Measurements from ENCODE around the gene OR51E1.

Gene OR51E1

GRCh38 chr11:4647766-4648165, 4.0 kb downstream of the OR51E1 start:
- DNase-seq (ENCODE audit: low read depth in 2 of 3, low spot score in 1 of 3) = no peak

GRCh38 chr11:4654635-4655369, 11.0 kb downstream of the OR51E1 start:
- DNase-seq (ENCODE audit: low read depth in 2 of 3, low spot score in 1 of 3) = no peak

- no peak for DNase-seq (ENCODE audit: low read depth in 2 of 3, low spot score in 1 of 3)
Measured at GRCh38 chr11:4658629-4659445, 15.1 kb downstream of the OR51E1 start.

- no peak for DNase-seq (ENCODE audit: low read depth in 2 of 3, low spot score in 1 of 3)
Measured at GRCh38 chr11:4662876-4663275, 19.1 kb downstream of the OR51E1 start.

GRCh38 chr11:4664183-4664582, 20.4 kb downstream of the OR51E1 start:
- DNase-seq (ENCODE audit: low read depth in 2 of 3, low spot score in 1 of 3) = no peak

- no peak for DNase-seq (ENCODE audit: low read depth in 2 of 3, low spot score in 1 of 3)
Measured at GRCh38 chr11:4664786-4665185, 21.0 kb downstream of the OR51E1 start.

- no peak for DNase-seq (ENCODE audit: low read depth in 2 of 3, low spot score in 1 of 3)
Measured at GRCh38 chr11:4665424-4665823, 21.6 kb downstream of the OR51E1 start.

- DNase-seq (ENCODE audit: low read depth in 2 of 3, low spot score in 1 of 3) = no peak
Measured at GRCh38 chr11:4671741-4672140, 28.0 kb downstream of the OR51E1 start.

- no peak for DNase-seq (ENCODE audit: low read depth in 2 of 3, low spot score in 1 of 3)
Measured at GRCh38 chr11:4672470-4672869, 28.7 kb downstream of the OR51E1 start.

- no peak for DNase-seq (ENCODE audit: low read depth in 2 of 3, low spot score in 1 of 3)
Measured at GRCh38 chr11:4673781-4674180, 30.0 kb downstream of the OR51E1 start.

- DNase-seq (ENCODE audit: low read depth in 2 of 3, low spot score in 1 of 3) = no peak
Measured at GRCh38 chr11:4677948-4678347, 34.2 kb downstream of the OR51E1 start.

- no peak for DNase-seq (ENCODE audit: low read depth in 2 of 3, low spot score in 1 of 3)
Measured at GRCh38 chr11:4680341-4680740, 36.6 kb downstream of the OR51E1 start.

GRCh38 chr11:4682623-4683419, 39.0 kb downstream of the OR51E1 start:
- DNase-seq (ENCODE audit: low read depth in 2 of 3, low spot score in 1 of 3) = no peak

GRCh38 chr11:4684631-4685285, 41.0 kb downstream of the OR51E1 start:
- no peak for DNase-seq (ENCODE audit: low read depth in 2 of 3, low spot score in 1 of 3)

GRCh38 chr11:4695442-4695841, 51.7 kb downstream of the OR51E1 start:
- no peak for DNase-seq (ENCODE audit: low read depth in 2 of 3, low spot score in 1 of 3)

- no peak for DNase-seq (ENCODE audit: low read depth in 2 of 3, low spot score in 1 of 3)
Measured at GRCh38 chr11:4697585-4697984, 53.8 kb downstream of the OR51E1 start, which contains the start of gene OR51E2. Gene OR51E2 (minus strand): TSS chr11:4697853. CDS start chr11:4682711, 15,142 bp downstream.

GRCh38 chr11:4699697-4700435, 56.1 kb downstream of the OR51E1 start:
- DNase-seq (ENCODE audit: low read depth in 2 of 3, low spot score in 1 of 3) = no peak

GRCh38 chr11:4700436-4700820, 56.6 kb downstream of the OR51E1 start:
- DNase-seq (ENCODE audit: low read depth in 2 of 3, low spot score in 1 of 3) = no peak

GRCh38 chr11:4704054-4704789, 60.4 kb downstream of the OR51E1 start, which contains the start of gene MMP26:
Gene MMP26 (plus strand): TSS chr11:4704784.
- no peak for DNase-seq (ENCODE audit: low read depth in 2 of 3, low spot score in 1 of 3)

All from stimulated activated CD4-positive, alpha-beta T cell treated with anti-CD3 and anti-CD28 coated beads, Interleukin-12 subunit alpha, Interleukin-12 subunit beta, amount 100 ng/mL, for 48 hours (primary cell).